GM12878 (cell line): ENCODE results near the gene SENP3. TPM values are rescaled to one million over a fixed set of nuclear protein-coding genes. Genes with fewer than 3 reads are reported as not detected.
A peak's percentile ranks its signal among the peaks of the same experiment; 100 is the strongest.

Source experiments
- ATF2 ChIP-seq: IDR thresholded peaks from 2 replicates; pipeline ENCODE4 v1.6.1; 2012; ENCODE audit warnings: low read length, inconsistent platforms
- CBX3 ChIP-seq: fragments of 200-600 bp; sonication (generic); IDR thresholded peaks from 2 replicates; pipeline ENCODE4 v1.6.1; 2016; ENCODE audit warnings: low read depth, borderline replicate concordance
- CTCF ChIP-seq, 3 experiments: IDR thresholded peaks in 2 of 3; conservative IDR thresholded peaks in 1 of 3; 2 replicates each; pipeline ENCODE4 v1.5.1; 2011; ENCODE audit warnings: low read depth in 3 of 3, low read length in 3 of 3, mild to moderate bottlenecking in 3 of 3, control low read depth in 2 of 3, moderate library complexity in 2 of 3, inconsistent platforms in 1 of 3, mixed read lengths in 1 of 3; ENCODE audit not compliant: control insufficient read depth in 2 of 3, insufficient read depth in 1 of 3; ENCODE audit errors: extremely low read depth in 1 of 3
- E4F1 ChIP-seq: fragments of 450-650 bp; IDR thresholded peaks from 2 replicates; pipeline ENCODE4 v1.6.1; 2018; ENCODE audit warnings: borderline replicate concordance, mild to moderate bottlenecking; ENCODE audit not compliant: partially characterized antibody
- ESRRA ChIP-seq: IDR thresholded peaks from 2 replicates; pipeline ENCODE4 v1.6.1; 2012; ENCODE audit warnings: mild to moderate bottlenecking, low read length, improper control_type of control experiment
- FOXM1 ChIP-seq: IDR thresholded peaks from 2 replicates; pipeline ENCODE4 v1.6.1; 2012; ENCODE audit warnings: low read depth, mild to moderate bottlenecking, inconsistent platforms, low read length, moderate library complexity
- GABPA ChIP-seq: IDR thresholded peaks from 2 replicates; pipeline ENCODE4 v1.6.1; 2014; ENCODE audit warnings: antibody characterized with exemption, low read depth, mild to moderate bottlenecking, inconsistent platforms
- HDAC2 ChIP-seq: fragments of 200-600 bp; sonication (generic); IDR thresholded peaks from 2 replicates; pipeline ENCODE4 v1.6.1; 2017
- KLF5 ChIP-seq: fragments of 450-650 bp; IDR thresholded peaks from 2 replicates; pipeline ENCODE4 v1.6.1; 2014; ENCODE audit warnings: mild to moderate bottlenecking; ENCODE audit not compliant: partially characterized antibody
- MXI1 ChIP-seq: fragments of 150-350 bp; IDR thresholded peaks from 2 replicates; pipeline ENCODE4 v1.6.1; 2011; ENCODE audit warnings: low read depth, mild to moderate bottlenecking, inconsistent platforms, low read length, improper control_type of control experiment
- NFYA ChIP-seq: IDR thresholded peaks from 2 replicates; pipeline ENCODE4 v1.6.1; 2011; ENCODE audit warnings: low read depth, mild to moderate bottlenecking, low read length, improper control_type of control experiment, borderline replicate concordance
- PAX5 ChIP-seq: IDR thresholded peaks from 2 replicates; pipeline ENCODE4 v1.6.1; 2011; ENCODE audit warnings: low read depth, low read length, borderline replicate concordance
- SIX5 ChIP-seq: IDR thresholded peaks from 2 replicates; pipeline ENCODE4 v1.6.1; 2011; ENCODE audit warnings: mild to moderate bottlenecking, low read depth, low read length, moderate library complexity; ENCODE audit not compliant: severe bottlenecking
- SMARCA5 ChIP-seq: fragments of 450-650 bp; IDR thresholded peaks from 2 replicates; pipeline ENCODE4 v1.6.1; 2017; ENCODE audit warnings: mild to moderate bottlenecking
- SMC3 ChIP-seq: IDR thresholded peaks from 2 replicates; pipeline ENCODE4 v1.6.1; 2011; ENCODE audit warnings: low read length, improper control_type of control experiment, borderline replicate concordance
- TARDBP ChIP-seq: IDR thresholded peaks from 2 replicates; pipeline ENCODE4 v1.6.1; 2016; ENCODE audit warnings: borderline replicate concordance
- TCF7 ChIP-seq: IDR thresholded peaks from 2 replicates; pipeline ENCODE4 v1.6.1; 2014; ENCODE audit warnings: antibody characterized with exemption, borderline replicate concordance
- ZNF687 ChIP-seq: fragments of 450-650 bp; IDR thresholded peaks from 2 replicates; pipeline ENCODE4 v1.6.1; 2017; ENCODE audit warnings: mild to moderate bottlenecking, moderate library complexity
- ZSCAN29 ChIP-seq: fragments of 450-650 bp; IDR thresholded peaks from 2 replicates; pipeline ENCODE4 v1.6.1; 2017; ENCODE audit warnings: mild to moderate bottlenecking, moderate library complexity
- polyA plus RNA-seq, 11 experiments: library from polyadenylated mRNA; depleted of rRNA in 4 of 11; unstranded in 6 of 11; stranded (reverse) in 5 of 11; fragments of >200 nt; fragmentation: Nextera tagmentation in 4 of 11; fragmentation: Illumina TruSeq in 1 of 11; extraction: Ambion mirVana in 4 of 11; extraction: Trizol in 1 of 11; gene quantifications; 1 replicate in 1 of 11; 2 replicates in 10 of 11; pipeline versions ENCODE4 v1.2.1 to v1.2.3, GENCODE V29; 2011 to 2016; ENCODE audit warnings: inconsistent platforms in 2 of 11, missing spikeins in 2 of 11, low read depth in 1 of 11
- total RNA-seq, 4 experiments: library from RNA; depleted of rRNA in 3 of 4; stranded (reverse); fragments of >200 nt in 3 of 4; fragmentation: Illumina TruSeq in 1 of 4; extraction: Trizol in 1 of 4; gene quantifications; 2 replicates each; pipeline versions ENCODE4 v1.2.1 to v1.2.3, GENCODE V29; 2013 to 2021

The SENP3 gene
- total and polyA plus RNA-seq, 10 of the 15 experiments (the other 5 are each of a cell fraction or from before 2014, with no cell fraction given): 1.8 to 113 (median 72.3) TPM

GRCh38 chr17:7572588-7573323 lies 11.0 kb downstream of the SENP3 start (continued):
- TF ChIP-seq TARDBP (peak; percentile 82), GABPA (peak; percentile 94), E4F1 (no peak), ZSCAN29 (no peak), FOXM1 (peak; percentile 53; the same call in 1 of the 2 replicates), ZNF687 (peak; percentile 71), NFYA (peak; percentile 87), HDAC2 (no peak), ESRRA (no peak), SIX5 (no peak), SMC3 (no peak), CBX3 (no peak), PAX5 (0 out of 2 replicates have a peak, but pooled peaks have one; percentile 3), SMARCA5 (no peak), KLF5 (peak; percentile 95), MXI1 (no peak), ATF2 (0 out of 2 replicates have a peak, but pooled peaks have one; percentile 66), CTCF (IDR thresholded peaks at IDR 0.05 in 2 of 3, conservative IDR thresholded peaks at IDR 0.05 in 1 of 3; ENCODE audit: control insufficient read depth in 2 of 3, extremely low read depth in 1 of 3, insufficient read depth in 1 of 3, low read depth in 3 of 3, low read length in 3 of 3) (no peak), TCF7 (no peak)
